GM19351 (cell line): ENCODE measurements around the gene TVP23C.
A peak's percentile ranks its signal among the peaks of the same experiment; 100 is the strongest.
"Not testable (repeated sequence)": the region's sequence is repeated elsewhere in the genome, so short reads cannot be mapped to it uniquely, and the experiment has no call there.

Experiments
- ATAC-seq: cut with Tn5 transposase; IDR thresholded peaks from one replicate; pipeline ENCODE4 v1.9.1; 2021; ENCODE audit warnings: mild to moderate bottlenecking, moderate library complexity; ENCODE audit not compliant: unreplicated experiment

Gene TVP23C

DNA sequence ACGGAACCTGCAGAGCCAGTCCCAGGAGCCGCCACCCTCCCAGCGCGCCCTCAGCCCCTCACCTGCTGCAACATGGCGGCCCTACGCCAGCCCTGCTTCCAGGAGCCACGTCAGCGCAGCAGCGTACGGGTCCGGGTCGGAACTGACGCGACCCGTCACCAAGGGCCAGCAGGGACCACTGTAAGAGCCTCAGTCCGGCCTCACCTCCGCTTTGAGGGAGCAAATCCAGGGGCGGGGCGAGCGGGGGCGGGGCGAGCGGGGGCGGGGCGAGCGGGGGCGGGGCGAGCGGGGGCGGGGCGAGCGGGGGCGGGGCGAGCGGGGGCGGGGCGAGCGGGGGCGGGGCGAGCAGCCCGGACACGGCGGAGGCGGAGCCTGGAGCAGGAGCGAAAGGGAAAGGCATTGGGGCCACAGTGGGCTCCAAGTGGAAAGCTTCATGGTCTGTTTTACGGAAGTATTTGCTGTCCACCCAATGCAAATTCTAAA is at the start of gene TVP23C:
Gene TVP23C (minus strand): TSS at position 109 of the 483 bp plus-strand sequence. CDS start 35 bp downstream, at position 74.
- peak; percentile 74 for ATAC-seq

DNA sequence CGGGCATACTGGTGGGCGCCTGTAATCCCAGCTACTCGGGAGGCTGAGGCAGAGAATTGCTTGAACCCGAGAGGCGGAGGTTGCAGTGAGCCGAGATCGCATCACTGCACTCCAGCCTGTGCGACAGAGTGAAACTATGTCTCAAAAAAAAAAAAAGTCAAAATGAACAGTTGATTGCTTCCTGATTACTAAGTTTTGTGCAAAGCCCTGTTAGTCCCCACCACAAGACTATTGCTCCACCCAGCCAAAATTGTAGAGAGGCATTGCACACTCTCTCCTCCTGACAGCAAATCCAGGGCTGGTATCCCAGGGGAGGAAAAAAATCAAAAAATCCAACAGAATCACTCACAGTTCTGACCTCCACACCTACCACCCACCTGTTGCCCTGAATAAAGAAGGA is 29.7 kb upstream of the TVP23C start:
- not testable (repeated sequence) for ATAC-seq

DNA sequence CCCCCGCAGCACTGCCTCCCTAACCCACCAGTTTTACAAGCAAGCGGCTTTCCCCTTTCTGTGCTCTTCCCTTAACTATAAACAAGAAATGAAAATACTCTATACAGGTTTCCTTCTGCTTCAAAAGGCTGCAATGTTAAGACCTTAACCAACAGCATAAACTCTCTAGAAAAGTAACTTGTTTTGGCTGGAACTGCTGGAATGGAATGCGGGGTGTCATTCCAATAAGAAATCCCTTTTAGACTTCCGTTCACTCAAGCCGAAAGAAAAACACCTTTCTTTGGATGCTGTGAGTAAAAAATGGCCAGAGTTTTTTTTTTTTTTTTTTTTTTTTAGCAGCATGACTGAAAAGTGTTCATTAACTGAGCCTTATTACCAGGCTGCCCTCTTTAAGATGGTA is 28.7 kb upstream of the TVP23C start:
- ATAC-seq: not testable (repeated sequence)

DNA sequence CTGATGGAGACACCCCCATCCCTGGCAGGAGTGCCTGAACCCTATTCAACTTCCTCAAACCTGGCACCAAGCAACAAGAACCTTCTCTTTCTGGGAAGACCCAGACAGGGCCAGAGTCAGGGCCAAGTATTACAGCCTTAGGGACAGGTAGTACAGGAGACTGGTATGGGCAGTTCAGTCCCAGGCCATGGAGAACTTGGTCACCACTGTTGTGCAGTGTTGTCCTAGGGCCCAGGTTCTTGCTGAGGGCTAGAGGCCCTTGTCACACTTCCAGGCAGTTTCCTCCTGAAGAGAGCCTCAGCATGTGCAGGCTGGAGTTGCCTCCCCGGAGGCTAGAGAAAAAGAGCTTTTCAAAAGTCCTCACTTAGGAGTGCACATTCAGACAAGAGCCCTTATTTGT is 27.6 kb upstream of the TVP23C start:
- not testable (repeated sequence) for ATAC-seq

DNA sequence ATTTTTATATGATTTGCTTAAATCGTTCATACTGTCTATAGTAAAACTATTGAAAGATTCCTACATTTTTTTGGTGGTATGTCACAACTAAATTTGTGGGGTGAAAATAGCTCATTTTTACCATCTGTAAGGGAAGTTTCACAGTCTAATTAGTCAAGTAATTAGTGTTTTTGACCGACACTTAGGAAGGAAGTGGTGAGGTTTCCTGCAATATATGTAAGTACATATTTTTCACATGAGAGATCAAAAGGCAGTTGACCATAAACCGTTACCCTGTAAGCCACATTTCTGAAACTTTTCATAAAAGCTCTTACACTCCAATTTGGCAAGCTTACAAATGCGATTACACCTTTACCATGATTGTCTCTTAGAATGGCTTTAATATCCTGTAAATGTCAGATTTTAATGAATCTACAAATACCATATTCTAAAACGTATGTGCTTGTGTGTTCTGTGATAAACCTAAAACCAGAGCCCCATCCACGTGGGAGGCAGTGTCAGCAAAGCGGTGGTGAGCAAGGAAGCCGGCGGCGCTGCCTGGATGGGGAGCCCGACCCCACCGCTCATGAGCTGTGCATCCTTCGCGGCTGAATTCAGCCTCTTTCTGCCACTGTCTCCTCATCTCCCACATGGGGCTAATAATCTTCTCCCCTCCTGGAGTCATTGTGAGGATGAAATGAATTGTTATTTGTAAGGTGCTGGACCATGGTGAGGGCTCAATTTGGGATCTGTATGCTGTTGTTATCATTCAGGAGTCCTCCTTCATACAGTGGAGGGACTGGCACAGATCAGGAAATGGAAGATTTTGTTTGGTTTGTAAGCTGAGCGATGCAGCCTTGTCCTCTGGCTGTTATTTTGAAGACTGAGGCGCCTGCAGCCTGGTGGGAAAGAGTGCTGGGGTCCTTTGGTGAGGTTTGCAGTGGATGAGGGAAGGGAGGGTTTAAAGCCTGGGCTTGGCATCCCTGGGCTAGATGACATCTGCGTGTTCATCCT is 26.6 kb upstream of the TVP23C start:
- peak; percentile 90 for ATAC-seq

DNA sequence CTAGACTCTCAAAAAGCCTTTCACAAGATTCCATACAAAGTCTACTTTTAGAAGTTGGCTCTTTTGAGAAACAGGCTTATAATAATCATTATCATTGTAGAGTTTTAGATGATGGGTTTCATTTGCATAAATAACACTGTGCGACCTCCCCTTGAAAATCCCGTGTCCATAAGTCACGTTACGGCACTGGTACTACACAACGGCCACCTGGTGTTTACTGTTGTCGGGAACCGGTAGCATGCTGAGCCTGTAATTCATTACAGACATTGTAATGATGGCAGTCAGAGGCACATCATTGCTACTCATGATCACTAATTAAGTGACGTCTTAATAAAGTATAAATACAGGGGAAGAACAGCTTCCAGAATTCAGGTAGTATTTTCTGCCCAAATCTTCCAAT is 24.7 kb upstream of the TVP23C start:
- not testable (repeated sequence) for ATAC-seq

DNA sequence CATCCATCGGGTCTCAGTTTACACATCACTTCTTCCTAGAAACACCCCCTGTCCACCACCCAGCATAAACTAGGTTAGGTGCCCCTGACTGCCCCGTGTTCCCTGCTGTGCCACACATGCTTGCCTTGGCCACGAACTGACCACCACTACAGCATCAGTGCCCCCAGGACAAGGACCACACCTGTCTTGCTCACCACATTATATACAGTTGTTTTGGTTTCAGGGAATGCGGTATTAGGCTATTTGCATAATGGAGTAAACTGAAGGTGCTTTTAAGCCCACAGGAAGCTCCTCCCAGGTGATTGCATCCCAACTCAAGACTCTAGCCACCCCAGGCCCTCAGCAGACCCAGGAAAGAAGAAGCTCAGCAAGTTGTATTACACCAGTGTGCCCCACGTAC is 20.0 kb upstream of the TVP23C start:
- ATAC-seq: not testable (repeated sequence)

DNA sequence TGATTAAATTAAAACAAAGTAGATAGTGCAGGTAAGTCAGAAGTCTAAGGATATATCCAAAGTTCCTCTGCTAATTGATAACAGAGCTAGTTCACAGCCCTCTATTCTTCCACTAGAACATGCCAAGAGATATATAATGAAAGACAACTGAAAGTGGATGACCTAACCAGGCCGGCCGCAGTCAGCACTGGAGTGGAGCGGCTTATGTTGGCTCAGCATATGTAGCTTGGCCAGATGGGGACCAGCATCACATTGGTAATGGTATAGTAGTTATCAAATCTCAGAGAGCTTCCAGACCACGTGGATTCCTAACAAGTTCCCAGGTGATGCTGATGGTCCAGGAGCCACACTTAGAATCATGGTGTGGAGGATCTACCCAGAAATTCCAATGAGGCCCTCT is 18.2 kb upstream of the TVP23C start:
- ATAC-seq: not testable (repeated sequence)

DNA sequence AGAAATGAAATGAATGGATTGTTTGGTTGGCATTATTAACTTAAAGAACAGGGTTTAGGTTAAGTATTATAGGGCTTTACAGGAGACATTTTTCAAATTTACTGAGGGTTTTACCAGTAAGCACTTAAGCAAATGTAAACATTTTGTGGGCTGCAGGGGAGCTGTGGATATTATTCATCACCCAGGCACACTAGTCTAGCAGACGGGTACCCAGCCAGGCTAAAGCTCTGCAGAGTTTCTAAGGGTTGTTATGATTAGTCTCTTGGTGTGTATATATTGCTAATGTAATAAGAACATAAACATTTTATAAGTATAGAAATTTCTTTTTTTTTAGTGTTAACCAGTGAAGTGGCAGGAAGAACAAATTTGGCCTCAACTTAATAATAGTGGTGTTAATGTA is 13.6 kb upstream of the TVP23C start:
- ATAC-seq: not testable (repeated sequence)

DNA sequence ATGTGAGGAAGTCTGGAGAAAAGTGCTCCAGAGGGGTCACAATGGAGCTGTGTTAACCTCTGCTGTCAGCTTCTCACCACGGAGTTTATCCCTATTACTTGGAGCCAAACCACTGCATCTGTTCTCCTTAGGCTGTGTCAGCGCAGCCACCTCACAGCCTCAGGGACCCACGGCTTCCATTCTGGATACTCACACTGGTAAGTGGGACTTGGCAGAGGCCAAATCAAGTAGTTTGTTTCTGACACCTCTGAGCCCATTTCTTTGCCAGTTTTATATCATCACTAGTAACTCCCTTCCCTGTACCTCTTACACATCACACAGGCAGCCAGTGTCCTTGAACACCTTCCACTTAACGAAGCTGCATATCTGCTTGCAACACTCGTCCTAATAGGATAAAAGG is 11.4 kb upstream of the TVP23C start:
- ATAC-seq: not testable (repeated sequence)

DNA sequence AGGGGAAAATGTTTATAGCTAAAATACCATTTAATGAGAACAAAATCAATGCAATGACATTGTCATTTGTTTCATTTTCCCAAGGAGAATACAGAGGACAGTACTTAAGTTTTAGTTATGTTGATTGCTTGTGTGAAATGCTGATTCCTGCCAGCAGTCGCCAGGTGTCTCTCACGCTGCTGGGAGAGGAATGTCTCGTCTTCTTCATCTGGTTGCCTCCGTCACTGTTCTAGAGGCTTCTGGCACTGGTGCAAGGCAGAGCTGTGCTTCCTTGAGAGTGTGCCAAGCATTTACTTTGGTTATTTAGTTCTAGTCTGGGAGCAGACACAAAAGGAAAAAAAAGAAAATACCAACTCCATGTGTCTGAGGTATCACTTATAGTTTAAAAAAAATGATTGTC is 10.6 kb upstream of the TVP23C start:
- ATAC-seq: not testable (repeated sequence)

DNA sequence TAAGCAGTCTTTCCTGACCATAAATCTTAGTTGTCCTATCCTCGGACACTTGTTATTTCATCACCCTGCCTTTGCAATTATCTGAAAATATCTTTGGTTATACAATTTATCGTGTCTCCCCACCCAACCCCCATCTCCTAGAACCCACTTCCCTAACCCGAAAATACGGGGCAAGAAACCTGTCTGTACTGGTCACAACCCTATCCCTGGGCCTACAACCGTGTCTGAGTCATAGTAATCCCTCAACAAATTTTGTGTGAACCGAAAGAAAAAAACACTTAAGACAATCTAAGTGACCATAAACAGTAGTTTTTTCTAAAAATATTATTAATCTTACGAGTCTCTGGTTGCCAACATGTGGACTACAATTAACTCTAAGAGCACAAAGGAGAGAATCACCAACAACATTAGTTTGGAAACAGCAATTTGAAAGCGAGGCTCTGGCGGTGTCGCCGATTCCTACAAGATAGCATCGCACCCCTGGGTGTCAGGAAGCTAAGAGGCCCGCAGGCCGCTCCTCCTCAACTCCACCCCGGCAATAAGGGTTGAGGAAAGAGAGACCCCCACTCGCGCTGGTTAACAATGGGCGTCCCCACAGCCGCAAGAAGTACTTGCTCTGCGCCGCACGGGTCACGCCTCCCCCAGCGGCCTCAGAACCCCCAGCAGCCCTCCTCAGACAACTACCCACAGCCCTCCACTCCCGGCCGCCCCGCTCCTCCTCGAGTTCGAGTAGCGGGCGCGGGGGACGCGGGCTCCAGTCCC is 489 bp downstream of the TVP23C start:
- not testable (repeated sequence) for ATAC-seq

DNA sequence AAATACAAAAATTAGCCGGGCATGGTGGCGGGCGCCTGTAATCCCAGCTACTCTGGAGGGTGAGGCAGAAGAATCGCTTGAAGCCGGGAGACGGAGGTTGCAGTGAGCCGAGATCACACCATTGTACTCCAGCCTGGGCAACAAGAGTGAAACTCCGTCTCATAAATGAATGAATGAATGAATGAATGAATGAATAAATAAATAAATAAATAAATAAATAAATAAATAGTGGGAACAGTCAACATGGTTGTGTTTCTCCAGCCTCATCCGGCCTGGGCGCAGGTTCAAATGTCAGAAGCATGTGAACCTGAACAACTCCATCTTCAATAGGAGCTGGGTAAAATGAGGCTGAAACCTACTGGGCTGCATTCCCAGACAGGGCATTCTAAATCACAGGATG is 1.8 kb downstream of the TVP23C start:
- not testable (repeated sequence) for ATAC-seq

DNA sequence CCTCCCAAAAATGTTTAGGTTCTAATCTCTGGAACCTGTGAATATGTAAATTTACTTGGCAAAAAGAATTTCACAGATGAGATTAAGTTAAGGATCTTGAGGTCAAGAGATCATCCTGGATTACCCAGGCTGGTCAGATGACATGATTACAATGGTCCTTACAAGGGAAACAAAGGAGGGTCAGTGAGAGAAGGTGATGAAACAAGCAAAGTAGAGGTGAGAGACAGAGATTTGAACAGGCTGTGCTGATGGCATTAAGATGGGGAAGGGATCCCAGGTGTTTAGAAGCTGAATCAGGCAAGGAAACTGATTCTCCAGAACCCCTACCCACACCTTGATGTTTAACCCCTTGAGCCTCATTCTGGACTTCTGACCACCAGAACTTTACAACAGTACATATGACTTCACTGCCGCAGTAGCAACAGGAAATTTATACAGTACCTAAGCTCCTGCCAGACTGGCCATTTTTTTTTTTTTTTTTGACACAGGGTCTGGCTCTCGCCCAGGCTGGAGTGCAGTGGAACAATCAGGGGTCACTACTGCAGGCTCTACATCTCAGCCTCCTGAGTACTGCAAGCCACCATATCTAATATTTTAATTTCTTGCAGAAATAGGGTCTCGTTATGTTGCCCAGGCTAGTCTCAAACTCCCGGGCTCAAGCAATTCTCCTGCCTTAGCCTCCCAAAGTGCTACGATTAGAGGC is 4.7 kb downstream of the TVP23C start:
- not testable (repeated sequence) for ATAC-seq

DNA sequence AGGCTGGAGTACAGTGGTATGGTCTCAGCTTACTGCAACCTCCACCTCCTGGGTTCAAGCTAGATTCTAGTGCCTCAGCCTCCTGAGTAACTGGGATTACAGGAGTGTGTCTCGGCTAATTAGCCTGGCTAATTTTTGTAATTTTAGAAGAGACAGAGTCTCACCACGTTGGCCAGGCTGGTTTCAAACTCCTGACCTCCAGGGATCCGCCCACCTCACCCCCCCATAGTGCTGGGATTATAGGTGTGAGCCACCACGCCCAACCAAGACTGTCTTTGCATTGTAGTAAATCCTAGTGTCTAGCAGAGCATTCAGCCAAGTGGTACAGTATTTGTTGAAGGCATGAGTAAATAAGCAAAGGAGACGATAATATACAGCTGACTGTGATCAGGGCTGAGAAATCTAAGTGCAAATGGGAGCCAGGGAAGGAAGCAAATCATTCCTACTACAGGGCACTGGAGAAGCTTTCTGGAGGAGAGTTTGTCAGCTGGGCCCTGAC is 5.9 kb downstream of the TVP23C start:
- not testable (repeated sequence) for ATAC-seq

DNA sequence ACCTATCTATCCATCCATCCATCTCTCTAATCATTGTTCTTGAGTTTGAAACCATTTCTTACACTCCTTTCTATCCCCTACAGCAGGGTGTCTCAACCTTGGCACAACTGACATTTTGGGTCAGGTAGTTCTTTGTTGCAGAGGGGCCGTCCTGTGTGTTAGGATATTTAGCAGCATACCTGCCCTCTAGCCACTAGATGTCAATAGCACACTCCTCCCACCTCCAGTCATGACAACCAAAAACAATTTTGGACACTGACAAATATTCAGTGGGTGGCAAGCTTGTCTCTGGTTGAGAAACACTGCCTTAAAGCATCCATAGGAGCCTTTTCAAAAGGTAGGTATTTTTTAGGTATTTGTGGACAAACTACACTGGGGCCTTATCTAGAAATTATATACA is 10.4 kb downstream of the TVP23C start:
- not testable (repeated sequence) for ATAC-seq

DNA sequence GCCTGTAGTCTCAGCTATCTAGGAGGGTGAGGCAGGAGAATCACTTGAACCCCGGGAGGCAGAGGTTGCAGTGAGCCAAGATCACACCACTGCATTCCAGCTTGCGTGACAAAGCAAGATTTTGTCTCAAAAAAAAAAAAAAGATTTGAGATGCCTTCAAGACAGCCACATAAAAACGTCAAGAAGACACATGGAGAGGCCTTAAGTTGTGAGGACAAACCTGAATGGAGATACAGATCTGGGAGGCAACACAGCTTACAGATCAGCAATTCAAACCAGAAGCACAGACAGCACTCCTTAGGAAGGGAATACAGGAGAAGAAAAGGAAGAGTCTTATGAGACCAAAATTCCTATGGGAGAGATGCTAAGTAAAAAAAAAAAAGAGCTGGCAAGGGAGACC is 13.7 kb downstream of the TVP23C start:
- ATAC-seq: not testable (repeated sequence)

DNA sequence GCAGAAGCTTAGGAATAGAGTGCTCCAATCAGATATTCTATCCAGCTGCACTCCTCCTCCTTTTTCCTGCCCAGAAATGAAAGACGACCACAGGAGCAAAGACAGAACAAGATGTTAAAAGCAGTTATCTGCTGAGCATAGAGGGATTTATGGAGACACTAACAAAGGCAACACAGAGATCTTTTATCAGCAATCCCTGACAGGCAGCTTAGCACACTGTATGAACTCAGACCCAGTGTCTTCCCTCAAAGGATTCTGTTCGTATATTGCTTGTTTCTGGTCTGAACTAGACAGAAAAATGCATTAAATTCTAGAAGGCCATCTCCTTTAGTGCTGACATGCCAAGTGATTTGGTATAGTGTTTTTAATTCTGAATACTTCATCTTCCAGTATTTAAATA is 16.7 kb downstream of the TVP23C start:
- not testable (repeated sequence) for ATAC-seq

DNA sequence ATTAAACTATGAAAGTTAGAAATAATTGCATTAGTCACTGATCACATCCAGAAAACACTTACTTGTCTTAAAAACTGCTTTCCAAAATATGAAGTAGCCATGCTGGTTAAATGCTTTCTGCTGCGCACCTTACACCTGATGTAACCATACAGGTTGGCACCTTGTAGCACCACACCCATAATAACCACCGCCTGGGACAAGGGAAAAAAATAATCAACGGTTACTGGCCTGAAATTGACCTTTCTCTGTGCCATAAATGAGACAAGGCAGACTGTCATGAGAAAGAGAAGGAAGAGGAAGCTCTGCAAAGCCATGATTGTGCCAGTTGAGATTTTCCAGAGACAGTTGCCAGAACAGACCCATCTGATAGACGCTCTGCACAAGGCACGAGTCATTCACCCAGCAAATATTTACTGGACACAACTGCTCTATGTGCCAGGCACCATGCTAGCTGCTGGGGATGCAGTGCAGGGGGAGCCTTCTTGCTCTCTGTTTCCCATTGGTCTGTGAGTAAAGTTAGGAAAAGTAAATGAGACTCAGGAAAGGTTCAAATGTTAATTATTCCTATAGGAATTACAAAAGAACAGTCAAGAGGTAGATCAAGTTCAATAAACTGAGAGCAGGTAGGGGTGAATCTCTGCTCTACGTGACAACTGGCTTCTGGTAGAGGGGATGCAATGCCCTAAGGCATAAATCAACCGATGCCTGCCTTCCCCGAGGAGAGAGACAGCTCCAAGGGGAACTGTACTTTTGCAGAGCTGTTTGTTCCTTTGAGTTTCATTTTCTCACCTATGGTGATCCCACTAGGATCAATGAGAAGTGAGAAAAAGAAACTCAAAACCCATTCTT is 22.7 kb downstream of the TVP23C start:
- ATAC-seq: not testable (repeated sequence)

DNA sequence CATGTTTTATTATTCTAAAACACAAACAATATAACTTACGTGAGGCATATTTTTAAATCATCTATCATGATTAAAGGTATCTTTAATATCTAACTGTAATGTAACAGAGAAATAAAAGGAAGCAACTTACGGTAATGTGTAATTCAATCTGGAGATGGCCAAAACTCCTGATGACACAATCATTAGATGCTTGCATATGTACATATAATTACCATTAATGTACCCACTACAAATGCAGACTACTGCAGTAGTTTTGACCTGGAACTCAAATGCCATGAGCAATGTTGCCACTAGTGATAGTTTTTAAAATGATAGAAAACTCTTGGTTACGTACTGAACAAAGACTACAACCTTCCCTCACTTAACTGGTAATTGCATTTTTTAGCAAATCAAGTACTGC is 30.2 kb downstream of the TVP23C start:
- not testable (repeated sequence) for ATAC-seq
